ENCODE measurements around the gene SLC38A4.

Gene SLC38A4

GRCh38 chr12:46798056-46798455 lies 27.7 kb downstream of the SLC38A4 start:
- H3K4me3 ChIP-seq (ENCODE audit: low read depth, low read length), result no peak overlapping the region
- no peak for DNase-seq
- no peak for TF ChIP-seq CTCF (IDR thresholded peaks at IDR 0.05; ENCODE audit: low read depth, low read length)

GRCh38 chr12:46795988-46796387 lies 29.8 kb downstream of the SLC38A4 start:
- Histone ChIP-seq H3K36me3 (no peaks in the 10 kb centered on the region), H3K4me1 (no peaks in the 10 kb centered on the region), H3K4me3 (ENCODE audit: low read depth, low read length) (no peak overlapping the region), H3K9me3 (no peaks in the 10 kb centered on the region), H3K27me3 (peaks cover 3% of the 10 kb centered on the region; the same call in 1 of the 2 replicates)
- DNase-seq, result no peak
- TF ChIP-seq CTCF (IDR thresholded peaks at IDR 0.05; ENCODE audit: low read depth, low read length), result no peak

More at GRCh38 chr12:46798056-46798455, 27.7 kb downstream of the SLC38A4 start:
- H3K4me1 ChIP-seq, result no peaks in the 10 kb centered on the region
- no peaks in the 10 kb centered on the region for H3K36me3 ChIP-seq
- H3K9me3 ChIP-seq, result no peaks in the 10 kb centered on the region
- H3K27me3 ChIP-seq, result 0 out of 2 replicates have a peak, but pooled peaks cover 5% of the 10 kb centered on the region

- Histone ChIP-seq H3K4me3 (ENCODE audit: low read depth, low read length) (no peak overlapping the region), H3K4me1 (no peaks in the 10 kb centered on the region), H3K27me3 (peaks cover 3% of the 10 kb centered on the region; the same call in 1 of the 2 replicates), H3K9me3 (no peaks in the 10 kb centered on the region), H3K36me3 (no peaks in the 10 kb centered on the region)
- DNase-seq, result no peak
- no peak for TF ChIP-seq CTCF (IDR thresholded peaks at IDR 0.05; ENCODE audit: low read depth, low read length)
These were observed 31.1 kb downstream of the SLC38A4 start for GRCh38 chr12:46794593-46795190.

- no peak for DNase-seq
- H3K36me3 ChIP-seq, result no peaks in the 10 kb centered on the region
These were observed 32.9 kb downstream of the SLC38A4 start for GRCh38 chr12:46792925-46793324.

GRCh38 chr12:46790066-46790465 lies 35.7 kb downstream of the SLC38A4 start:
- Histone ChIP-seq H3K27me3 (peaks cover 3% of the 10 kb centered on the region; the same call in 1 of the 2 replicates), H3K4me3 (ENCODE audit: low read depth, low read length) (no peak overlapping the region), H3K4me1 (no peaks in the 10 kb centered on the region), H3K9me3 (no peaks in the 10 kb centered on the region), H3K36me3 (no peaks in the 10 kb centered on the region)
- no peak for TF ChIP-seq CTCF (IDR thresholded peaks at IDR 0.05; ENCODE audit: low read depth, low read length)
- DNase-seq, result no peak

More at GRCh38 chr12:46792925-46793324, 32.9 kb downstream of the SLC38A4 start:
- no peaks in the 10 kb centered on the region for H3K9me3 ChIP-seq
- no peak for TF ChIP-seq CTCF (IDR thresholded peaks at IDR 0.05; ENCODE audit: low read depth, low read length)
- no peaks in the 10 kb centered on the region for H3K4me1 ChIP-seq
- H3K27me3 ChIP-seq, result peaks cover 3% of the 10 kb centered on the region; the same call in 1 of the 2 replicates
- no peak overlapping the region for H3K4me3 ChIP-seq (ENCODE audit: low read depth, low read length)

- H3K9me3 ChIP-seq, result no peaks in the 10 kb centered on the region
- H3K4me3 ChIP-seq (ENCODE audit: low read depth, low read length), result no peak overlapping the region
- no peaks in the 10 kb centered on the region for H3K4me1 ChIP-seq
- DNase-seq, result no peak
- H3K36me3 ChIP-seq, result no peaks in the 10 kb centered on the region
- no peak for TF ChIP-seq CTCF (IDR thresholded peaks at IDR 0.05; ENCODE audit: low read depth, low read length)
- H3K27me3 ChIP-seq, result peaks cover 3% of the 10 kb centered on the region; the same call in 1 of the 2 replicates
These were observed 37.5 kb downstream of the SLC38A4 start for GRCh38 chr12:46788072-46788887.

Data from BE2C (cell line).